Activated CD4-positive, alpha-beta T cell treated with anti-CD3 and anti-CD28 coated beads, Interleukin-2, amount 10 ng/mL, durations not matched to agents 24 days and 14 days (primary cell): ENCODE measurements around the gene SLC25A52. TPM values are rescaled to one million over a fixed set of nuclear protein-coding genes. Genes with fewer than 3 reads are reported as not detected.
"Not testable (repeated sequence)": the region's sequence is repeated elsewhere in the genome, so short reads cannot be mapped to it uniquely, and the experiment has no call there.

Source experiments
- DNase-seq: peaks from one replicate; pipeline ENCODE4 v3.0.0; 2022
- H3K27ac Mint-ChIP-seq: one replicate; pipeline ENCODE4 v1.8.0; 2022; ENCODE audit warnings: mild to moderate bottlenecking, mixed read lengths
- H3K27me3 Mint-ChIP-seq: one replicate; pipeline ENCODE4 v1.8.0; 2022; ENCODE audit warnings: mixed read lengths
- H3K36me3 Mint-ChIP-seq: one replicate; pipeline ENCODE4 v1.8.0; 2022; ENCODE audit warnings: low read depth, mild to moderate bottlenecking, mixed read lengths
- H3K4me1 Mint-ChIP-seq: one replicate; pipeline ENCODE4 v1.8.0; 2021; ENCODE audit warnings: mixed read lengths
- H3K4me3 Mint-ChIP-seq: one replicate; pipeline ENCODE4 v1.8.0; 2022; ENCODE audit warnings: mild to moderate bottlenecking, moderate library complexity, mixed read lengths
- H3K9me3 Mint-ChIP-seq: one replicate; pipeline ENCODE4 v1.8.0; 2021; ENCODE audit warnings: mixed read lengths
- intact Hi-C: fragments of 100-400 bp; cut with micrococcal nuclease; formaldehyde crosslinking; loops from one replicate; pipeline ENCODE4 v1.15.1; 2023
- total RNA-seq: library from RNA; stranded (reverse); gene quantifications from 2 replicates; pipeline ENCODE4 v1.2.3, GENCODE V29; 2022

The SLC25A52 gene
- total RNA-seq, 1 donor from 2014 or later: not detected

DNA sequence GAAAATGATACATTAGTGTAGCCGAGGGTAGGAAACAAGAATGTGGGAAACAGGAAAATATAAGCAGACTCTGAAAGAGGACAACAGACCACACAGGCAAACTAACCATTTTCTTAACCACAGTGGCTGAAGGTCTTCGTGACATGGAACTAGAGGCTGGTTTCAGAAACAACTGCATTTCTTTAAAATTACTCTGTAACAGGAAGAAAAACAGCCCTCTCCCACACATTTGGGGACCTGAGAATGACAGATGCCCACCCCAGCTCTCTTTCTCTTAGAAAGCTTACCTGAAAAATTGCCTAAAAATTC lies 13.8 kb upstream of the SLC25A52 start:
- no peak for DNase-seq
- intact Hi-C loops: no loop called here
- Mint-ChIP-seq H3K4me1 (no peaks in the 10 kb centered on the region), H3K27me3 (no peaks in the 10 kb centered on the region), H3K9me3 (peaks cover 14% of the 10 kb centered on the region), H3K27ac (no peak overlapping the region), H3K36me3 (no peaks in the 10 kb centered on the region), H3K4me3 (no peak overlapping the region)

DNA sequence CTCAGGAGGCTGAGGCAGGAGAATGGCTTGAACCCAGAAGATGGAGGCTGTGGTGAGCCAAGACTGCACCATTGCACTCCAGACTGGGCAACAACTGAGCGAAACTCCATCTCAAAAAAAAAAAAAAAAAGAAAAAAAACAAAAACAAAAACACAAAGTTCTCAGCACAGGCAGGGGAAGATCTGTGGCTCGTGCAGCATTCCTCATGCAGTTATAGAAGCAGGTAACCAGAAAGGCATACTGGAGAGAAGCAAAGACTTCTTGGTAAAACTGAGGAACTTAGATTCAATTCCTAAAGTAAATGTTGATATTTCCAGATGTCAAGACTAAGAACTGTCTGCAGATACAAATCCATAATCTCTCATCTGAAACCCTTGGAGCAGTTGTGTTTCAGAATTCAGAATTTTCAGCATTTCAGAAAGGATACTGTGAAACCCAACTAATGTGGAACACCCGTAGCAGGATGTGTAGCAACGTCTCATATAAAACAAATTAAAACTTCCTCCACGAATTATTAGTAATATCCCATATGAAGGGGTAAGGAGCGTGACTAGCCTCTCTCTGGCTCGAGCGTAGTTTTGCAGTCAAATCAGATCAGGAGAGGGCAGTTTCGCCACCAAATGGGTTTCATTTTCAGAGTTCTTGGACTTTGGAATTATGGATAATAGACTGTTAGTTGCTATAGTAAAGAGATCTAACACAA lies 13.2 kb upstream of the SLC25A52 start:
- H3K27me3 Mint-ChIP-seq: peaks cover 3% of the 10 kb centered on the region
- peaks cover 10% of the 10 kb centered on the region for H3K9me3 Mint-ChIP-seq
- H3K4me1 Mint-ChIP-seq: no peaks in the 10 kb centered on the region
- DNase-seq: no peak
- H3K36me3 Mint-ChIP-seq: no peaks in the 10 kb centered on the region
- intact Hi-C loops: no loop called here
- H3K4me3 Mint-ChIP-seq: no peak overlapping the region
- H3K27ac Mint-ChIP-seq: no peak overlapping the region

GRCh38 chr18:31772699-31773098 lies 12.0 kb upstream of the SLC25A52 start:
- Mint-ChIP-seq H3K4me1 (no peaks in the 10 kb centered on the region), H3K9me3 (peaks cover 2% of the 10 kb centered on the region), H3K4me3 (no peak overlapping the region), H3K27me3 (peaks cover 4% of the 10 kb centered on the region), H3K36me3 (no peaks in the 10 kb centered on the region), H3K27ac (no peak overlapping the region)
- intact Hi-C loops: no loop called here
- no peak for DNase-seq

DNA sequence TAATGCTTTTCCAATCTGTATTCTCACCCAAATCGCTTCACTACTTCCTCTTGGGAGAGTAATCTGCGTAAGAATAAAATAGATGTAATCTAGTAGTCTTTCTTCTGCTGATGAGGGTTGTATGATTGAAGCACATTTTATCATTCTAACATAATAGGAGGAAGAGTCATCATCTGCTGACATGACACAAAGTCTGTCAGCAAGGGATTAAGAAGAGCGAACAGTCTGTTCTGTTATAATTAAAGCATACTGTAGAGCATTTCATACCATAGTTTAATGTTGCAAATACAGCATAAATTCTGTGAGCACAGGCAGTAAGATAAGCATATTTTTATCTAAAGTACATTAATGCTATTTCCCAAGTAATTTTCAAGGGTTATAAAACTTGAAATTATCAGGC lies 10.4 kb downstream of the SLC25A52 start:
- intact Hi-C loops: no loop called here
- H3K27ac Mint-ChIP-seq: no peak overlapping the region
- peaks cover 20% of the 10 kb centered on the region for H3K27me3 Mint-ChIP-seq
- no peaks in the 10 kb centered on the region for H3K9me3 Mint-ChIP-seq
- no peaks in the 10 kb centered on the region for H3K36me3 Mint-ChIP-seq
- DNase-seq: no peak
- H3K4me3 Mint-ChIP-seq: no peak overlapping the region
- no peaks in the 10 kb centered on the region for H3K4me1 Mint-ChIP-seq

GRCh38 chr18:31746396-31746795 lies 14.3 kb downstream of the SLC25A52 start:
- no peaks in the 10 kb centered on the region for H3K9me3 Mint-ChIP-seq
- no peak for DNase-seq
- intact Hi-C loops: no loop called here

DNA sequence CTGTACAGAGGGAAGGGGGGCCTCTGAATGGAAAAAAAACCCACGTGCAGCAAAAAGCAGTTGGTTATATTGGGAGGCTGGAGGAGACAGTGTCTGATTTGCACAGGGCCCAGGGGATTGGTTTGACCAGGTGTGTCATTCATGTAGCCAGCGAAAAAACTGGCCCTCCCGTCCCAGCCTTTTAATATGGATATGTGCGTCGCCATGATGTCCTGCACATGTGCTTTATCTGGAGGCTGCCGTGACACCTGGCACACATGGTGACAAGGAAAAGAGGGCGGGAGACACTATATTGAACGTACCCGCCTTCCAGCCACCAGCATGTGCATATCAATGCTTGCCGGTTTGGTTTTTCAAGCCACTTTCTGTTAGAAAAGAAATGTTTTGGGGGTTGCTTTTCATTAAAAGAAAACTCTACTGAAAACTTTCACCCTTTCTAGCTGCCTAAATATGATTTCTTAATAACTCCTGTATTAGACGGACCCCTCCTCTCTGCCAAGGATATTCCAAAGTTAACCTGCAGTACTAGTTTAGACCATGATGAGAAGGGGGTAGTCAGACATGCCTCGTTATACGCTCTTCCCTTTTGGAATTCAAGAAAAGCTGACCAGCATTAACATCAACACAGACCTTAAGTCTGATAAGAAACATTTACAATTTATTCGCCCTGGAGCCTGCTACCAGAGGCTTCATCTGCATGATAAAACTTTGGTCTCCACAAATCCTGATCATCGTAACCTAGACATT lies 16.2 kb downstream of the SLC25A52 start:
- peaks cover 6% of the 10 kb centered on the region for H3K27me3 Mint-ChIP-seq
- H3K36me3 Mint-ChIP-seq: no peaks in the 10 kb centered on the region
- no peaks in the 10 kb centered on the region for H3K4me1 Mint-ChIP-seq
- H3K9me3 Mint-ChIP-seq: no peaks in the 10 kb centered on the region
- H3K4me3 Mint-ChIP-seq: no peak overlapping the region
- intact Hi-C loops: no loop called here
- no peak for DNase-seq
- H3K27ac Mint-ChIP-seq: no peak overlapping the region

More at GRCh38 chr18:31746396-31746795, 14.3 kb downstream of the SLC25A52 start:
- no peaks in the 10 kb centered on the region for H3K4me1 Mint-ChIP-seq
- no peaks in the 10 kb centered on the region for H3K36me3 Mint-ChIP-seq
- H3K27me3 Mint-ChIP-seq: peaks cover 12% of the 10 kb centered on the region
- H3K27ac Mint-ChIP-seq: no peak overlapping the region
- H3K4me3 Mint-ChIP-seq: no peak overlapping the region

GRCh38 chr18:31743600-31743999 lies 17.1 kb downstream of the SLC25A52 start:
- H3K4me1 Mint-ChIP-seq, H3K27ac Mint-ChIP-seq, H3K4me3 Mint-ChIP-seq, DNase-seq, H3K36me3 Mint-ChIP-seq, H3K27me3 Mint-ChIP-seq, intact Hi-C loops, H3K9me3 Mint-ChIP-seq: not testable (repeated sequence)

DNA sequence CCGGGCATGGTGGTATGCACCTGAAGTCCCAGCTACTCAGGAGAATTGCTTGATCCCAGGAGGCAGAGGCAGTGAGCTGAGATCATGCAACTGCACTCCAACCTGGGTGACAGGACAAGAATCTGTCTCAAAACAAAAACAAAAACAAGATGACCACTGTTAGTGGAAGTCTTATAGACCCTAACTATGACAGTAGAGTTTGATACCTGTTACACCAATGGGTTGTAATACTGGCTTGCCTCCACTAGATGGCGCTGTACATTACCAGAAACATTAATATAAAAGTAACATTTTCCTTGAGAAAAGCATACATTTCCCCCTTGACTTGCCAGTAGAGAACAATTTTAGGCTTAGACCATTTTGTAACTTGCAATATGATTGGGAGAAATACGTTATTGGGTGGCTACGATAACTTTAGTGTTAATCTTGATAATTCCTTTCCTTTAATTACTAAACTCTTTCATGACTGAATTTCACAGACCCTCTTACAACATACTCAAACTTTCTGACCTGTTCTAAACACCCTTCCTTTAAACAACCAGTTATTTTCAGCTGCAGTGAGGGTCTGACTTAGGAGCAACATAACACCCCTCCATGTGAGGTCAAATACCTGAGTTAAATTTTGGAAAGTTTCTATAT lies 19.5 kb downstream of the SLC25A52 start:
- Mint-ChIP-seq H3K4me3 (no peak overlapping the region), H3K27me3 (no peaks in the 10 kb centered on the region), H3K4me1 (no peaks in the 10 kb centered on the region), H3K27ac (no peak overlapping the region), H3K9me3 (no peaks in the 10 kb centered on the region), H3K36me3 (no peaks in the 10 kb centered on the region)
- peak; percentile 84 for DNase-seq
- intact Hi-C loops: loop anchor here (1.0 kb wide), 3 partner anchors 78 to 236 kb away; no protein-coding TSS in a partner anchor

DNA sequence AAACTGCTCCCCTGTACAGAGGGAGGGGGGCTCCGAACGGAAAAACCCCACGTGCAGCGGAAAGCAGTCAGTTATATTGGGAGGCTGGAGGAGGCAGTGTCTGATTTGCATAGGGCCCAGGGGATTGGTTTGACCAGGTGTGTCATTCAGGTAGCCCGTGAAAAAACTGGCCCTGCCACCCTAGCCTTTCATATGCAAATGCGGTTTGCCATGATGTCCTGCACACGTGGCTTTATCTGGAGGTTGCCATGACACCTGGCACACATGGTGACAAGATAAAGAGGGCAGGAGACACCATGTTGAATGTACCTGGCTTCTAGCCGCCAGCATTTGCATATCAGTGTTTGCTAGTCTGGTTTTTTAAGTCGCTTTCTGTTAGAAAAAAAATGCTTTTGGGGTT lies 20.5 kb downstream of the SLC25A52 start:
- DNase-seq: no peak
- Mint-ChIP-seq H3K27me3 (no peaks in the 10 kb centered on the region), H3K4me1 (no peaks in the 10 kb centered on the region), H3K9me3 (no peaks in the 10 kb centered on the region), H3K36me3 (no peaks in the 10 kb centered on the region), H3K27ac (no peak overlapping the region), H3K4me3 (no peak overlapping the region)
- intact Hi-C loops: no loop called here

DNA sequence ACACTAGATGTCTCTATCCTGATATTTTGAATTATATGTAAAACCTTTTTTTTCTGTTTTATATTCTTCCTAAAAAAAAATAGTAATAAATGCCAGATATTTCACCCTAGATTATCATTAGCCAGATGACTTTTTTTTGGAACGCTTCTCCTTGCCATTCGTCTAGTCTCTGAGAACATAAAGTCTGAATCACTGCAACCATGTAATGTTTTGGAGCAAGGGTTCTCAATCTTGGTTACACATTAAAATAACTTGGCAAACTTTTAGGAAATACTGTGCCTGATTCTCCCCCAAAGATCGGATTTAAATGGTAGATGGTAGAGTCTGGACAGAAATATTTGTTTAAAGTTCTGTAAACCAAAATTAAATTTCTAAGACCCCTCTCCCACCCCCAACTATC lies 21.0 kb downstream of the SLC25A52 start:
- H3K27ac Mint-ChIP-seq: no peak overlapping the region
- no peaks in the 10 kb centered on the region for H3K4me1 Mint-ChIP-seq
- H3K27me3 Mint-ChIP-seq: peaks cover 2% of the 10 kb centered on the region
- no peak overlapping the region for H3K4me3 Mint-ChIP-seq
- no peaks in the 10 kb centered on the region for H3K36me3 Mint-ChIP-seq
- no peak for DNase-seq
- H3K9me3 Mint-ChIP-seq: no peaks in the 10 kb centered on the region
- intact Hi-C loops: no loop called here

- H3K4me1 Mint-ChIP-seq: no peaks in the 10 kb centered on the region
- DNase-seq: no peak
- no peaks in the 10 kb centered on the region for H3K9me3 Mint-ChIP-seq
- H3K27ac Mint-ChIP-seq: no peak overlapping the region
- intact Hi-C loops: no loop called here
- peaks cover 8% of the 10 kb centered on the region for H3K27me3 Mint-ChIP-seq
- no peaks in the 10 kb centered on the region for H3K36me3 Mint-ChIP-seq
- no peak overlapping the region for H3K4me3 Mint-ChIP-seq
Observed at GRCh38 chr18:31738460-31739407, 21.9 kb downstream of the SLC25A52 start.

DNA sequence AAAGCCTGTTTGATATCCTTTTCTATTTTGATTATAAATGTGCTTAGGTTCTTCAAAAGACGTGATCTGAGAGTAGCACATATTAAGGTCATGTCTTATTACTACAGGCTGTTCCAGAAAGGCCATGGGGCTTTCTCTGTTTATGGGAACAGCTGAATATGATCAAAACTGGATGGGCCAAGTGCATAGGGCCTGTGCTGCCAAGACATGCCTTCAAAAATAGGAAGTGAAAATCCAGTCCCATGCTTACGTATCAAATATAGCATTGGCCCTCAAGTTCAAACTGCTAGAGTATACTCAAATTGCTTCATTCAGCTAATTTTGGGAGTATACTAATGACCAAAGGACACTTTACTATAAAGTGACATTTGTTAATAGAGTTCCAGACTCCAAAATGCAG lies 24.1 kb downstream of the SLC25A52 start:
- Mint-ChIP-seq H3K4me1 (no peaks in the 10 kb centered on the region), H3K4me3 (no peak overlapping the region)
- intact Hi-C loops: no loop called here

DNA sequence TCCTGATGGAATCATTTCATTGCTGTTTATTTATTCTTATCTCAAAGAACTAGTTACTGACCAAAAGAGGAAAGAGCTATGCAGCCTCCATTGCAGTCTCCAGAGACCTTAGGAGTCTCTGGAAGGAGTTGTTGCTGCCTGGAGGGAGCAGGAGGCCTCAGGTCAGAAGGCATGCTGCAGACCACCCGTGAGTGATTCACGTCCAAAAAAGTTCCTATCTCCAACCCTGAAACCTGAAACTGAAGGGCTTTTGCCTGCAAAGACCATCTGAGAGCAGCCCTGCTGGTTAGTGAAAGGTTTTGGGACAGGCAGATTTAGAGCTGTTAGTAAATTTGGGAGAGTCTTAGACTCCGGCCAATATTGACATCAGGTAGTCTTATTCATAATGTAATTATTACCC lies 29.1 kb downstream of the SLC25A52 start:
- Mint-ChIP-seq H3K27me3 (peaks cover 19% of the 10 kb centered on the region), H3K27ac (no peak overlapping the region), H3K9me3 (no peaks in the 10 kb centered on the region), H3K4me3 (no peak overlapping the region), H3K36me3 (no peaks in the 10 kb centered on the region), H3K4me1 (no peaks in the 10 kb centered on the region)
- intact Hi-C loops: no loop called here
- no peak for DNase-seq

More for the DNA sequence above, 24.1 kb downstream of the SLC25A52 start:
- H3K9me3 Mint-ChIP-seq: no peaks in the 10 kb centered on the region
- DNase-seq: no peak
- no peak overlapping the region for H3K27ac Mint-ChIP-seq
- H3K27me3 Mint-ChIP-seq: peaks cover 13% of the 10 kb centered on the region
- H3K36me3 Mint-ChIP-seq: no peaks in the 10 kb centered on the region
